HepG2 (cell line): ENCODE measurements around the gene RAB34. TPM values are rescaled to one million over a fixed set of nuclear protein-coding genes. Genes with fewer than 3 reads are reported as not detected.

Experiments used
- AKAP8 ChIP-seq: sonication (generic); formaldehyde crosslinking; IDR thresholded peaks from 2 replicates; pipeline ENCODE4 v1.5.1; 2020; ENCODE audit warnings: mild to moderate bottlenecking, missing genetic modification reagents
- ARHGAP35 ChIP-seq: sonication (generic); formaldehyde crosslinking; IDR thresholded peaks from 2 replicates; pipeline ENCODE4 v1.9.0; 2022; ENCODE audit warnings: mild to moderate bottlenecking, inconsistent platforms, moderate library complexity, missing genetic modification reagents, borderline replicate concordance
- CEBPG ChIP-seq: IDR thresholded peaks from 2 replicates; pipeline ENCODE4 v1.6.1; 2016
- CHD4 ChIP-seq: fragments of 200-600 bp; sonication (generic); IDR thresholded peaks from 2 replicates; pipeline ENCODE4 v1.7.0; 2017; ENCODE audit warnings: mild to moderate bottlenecking, low read length, borderline replicate concordance
- HNF4G ChIP-seq, 2 experiments: sonication (generic) in 1 of 2; formaldehyde crosslinking in 1 of 2; IDR thresholded peaks; 2 replicates each; pipeline versions ENCODE4 v1.4.0 to v1.6.1; 2011 to 2020; ENCODE audit warnings: borderline replicate concordance in 2 of 2, low read depth in 2 of 2, mild to moderate bottlenecking in 2 of 2, low read length in 1 of 2, missing genetic modification reagents in 1 of 2, moderate library complexity in 1 of 2
- HNRNPL ChIP-seq: fragments of 200-400 bp; formaldehyde crosslinking; IDR thresholded peaks from 2 replicates; pipeline ENCODE4 v1.6.1; 2017; ENCODE audit warnings: mild to moderate bottlenecking, low read depth, low read length
- NCOA5 ChIP-seq: sonication (generic); formaldehyde crosslinking; IDR thresholded peaks from 2 replicates; pipeline ENCODE4 v1.4.0; 2020; ENCODE audit warnings: missing genetic modification reagents
- NFRKB ChIP-seq: fragments of 450-650 bp; IDR thresholded peaks from 2 replicates; pipeline ENCODE4 v1.6.1; 2017
- PHF5A ChIP-seq: IDR thresholded peaks from one replicate; pipeline ENCODE4 v1.6.1; 2018; ENCODE audit warnings: low read depth, missing genetic modification reagents; ENCODE audit not compliant: unreplicated experiment
- ZNF614 ChIP-seq: IDR thresholded peaks from 2 replicates; pipeline ENCODE4 v1.6.1; 2018; ENCODE audit warnings: missing biosample characterization, missing genetic modification reagents, inconsistent platforms, borderline replicate concordance
- polyA plus RNA-seq, 8 experiments: library from polyadenylated mRNA; depleted of rRNA in 3 of 8; stranded (reverse) in 7 of 8; unstranded in 1 of 8; fragments of >200 nt; fragmentation: Illumina TruSeq in 4 of 8; extraction: Trizol in 4 of 8; gene quantifications; 2 replicates each; pipeline versions ENCODE4 v1.2.1 to v1.2.3, GENCODE V29; 2011 to 2016; ENCODE audit warnings: low read depth in 4 of 8, missing spikeins in 1 of 8, mixed read lengths in 1 of 8; ENCODE audit not compliant: insufficient read depth in 1 of 8
- total RNA-seq, 5 experiments: library from RNA; depleted of rRNA; stranded (reverse); fragments of >200 nt; fragmentation: Illumina TruSeq; extraction: Trizol; gene quantifications; 2 replicates each; pipeline ENCODE4 v1.2.3, GENCODE V29; 2016; ENCODE audit warnings: low read depth in 1 of 5
- TF ChIP-seq, protein P1 (sequence below): sonication (generic); formaldehyde crosslinking; IDR thresholded peaks from 2 replicates; pipeline ENCODE4 v1.9.0; 2022; ENCODE audit warnings: low read depth, missing genetic modification reagents

RAB34 gene
- total and polyA plus RNA-seq, 2 of the 13 experiments (the other 11 are each of a cell fraction or from before 2014, with no cell fraction given) = 0.49 TPM; not detected in 1

DNA sequence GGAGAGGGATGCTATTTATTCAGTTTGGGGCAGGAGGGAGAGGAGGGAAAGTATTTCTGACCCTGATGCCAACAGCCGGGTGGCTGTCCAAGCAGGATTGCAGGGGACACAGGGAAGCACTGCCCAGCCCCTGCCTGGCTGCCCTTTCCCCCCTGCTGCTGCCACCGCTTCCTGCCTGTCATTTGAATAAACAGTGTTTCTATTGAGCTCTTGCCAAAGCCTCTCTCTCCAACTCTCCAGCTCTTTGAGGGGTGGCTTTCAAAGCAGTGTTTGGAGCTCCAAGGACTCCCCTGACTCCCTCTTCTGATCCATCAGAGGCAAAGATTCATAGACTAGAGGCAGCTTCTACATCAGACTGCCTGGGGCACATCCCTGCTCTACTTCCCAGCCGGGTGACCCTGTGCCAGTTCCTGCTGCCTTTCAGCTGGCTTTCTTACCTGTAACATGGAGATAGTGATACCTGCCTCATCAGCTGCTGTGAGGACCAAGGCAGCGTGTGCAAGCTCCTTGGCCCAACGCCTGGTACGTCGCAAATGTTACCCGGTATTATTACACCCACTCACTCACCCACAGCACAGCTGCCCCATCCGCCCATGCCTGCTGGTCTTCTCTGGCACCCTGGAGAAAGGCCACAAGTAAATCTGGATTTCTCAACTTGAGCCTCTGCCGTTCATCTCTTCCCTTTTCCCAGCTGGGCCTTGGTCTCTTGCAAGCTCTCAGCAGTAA, 15.5 kb downstream of the RAB34 start (continued):
- TF ChIP-seq, protein P1, sequence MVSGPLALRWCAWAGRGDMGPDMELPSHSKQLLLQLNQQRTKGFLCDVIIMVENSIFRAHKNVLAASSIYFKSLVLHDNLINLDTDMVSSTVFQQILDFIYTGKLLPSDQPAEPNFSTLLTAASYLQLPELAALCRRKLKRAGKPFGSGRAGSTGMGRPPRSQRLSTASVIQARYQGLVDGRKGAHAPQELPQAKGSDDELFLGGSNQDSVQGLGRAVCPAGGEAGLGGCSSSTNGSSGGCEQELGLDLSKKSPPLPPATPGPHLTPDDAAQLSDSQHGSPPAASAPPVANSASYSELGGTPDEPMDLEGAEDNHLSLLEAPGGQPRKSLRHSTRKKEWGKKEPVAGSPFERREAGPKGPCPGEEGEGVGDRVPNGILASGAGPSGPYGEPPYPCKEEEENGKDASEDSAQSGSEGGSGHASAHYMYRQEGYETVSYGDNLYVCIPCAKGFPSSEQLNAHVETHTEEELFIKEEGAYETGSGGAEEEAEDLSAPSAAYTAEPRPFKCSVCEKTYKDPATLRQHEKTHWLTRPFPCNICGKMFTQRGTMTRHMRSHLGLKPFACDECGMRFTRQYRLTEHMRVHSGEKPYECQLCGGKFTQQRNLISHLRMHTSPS (CRISPR knock-in tag) = peak; percentile 85; the same call in 1 of the 2 replicates
- TF ChIP-seq PHF5A (CRISPR knock-in tag) (no peak), HNF4G (IDR thresholded peaks at IDR 0.05; ENCODE audit: borderline replicate concordance, low read depth, low read length) (peak; percentile 18; the same call in 1 of the 2 replicates), HNF4G (CRISPR knock-in tag; IDR thresholded peaks at IDR 0.05; ENCODE audit: borderline replicate concordance, low read depth) (no peak), CEBPG (CRISPR knock-in tag) (0 out of 2 replicates have a peak, but pooled peaks have one; percentile 8), ZNF614 (CRISPR knock-in tag) (no peak), AKAP8 (CRISPR knock-in tag) (no peak), NFRKB (no peak), NCOA5 (CRISPR knock-in tag) (no peak), HNRNPL (peak; percentile 91), ARHGAP35 (CRISPR knock-in tag) (no peak), CHD4 (no peak)
